ENCODE measurements around the gene COG1.

GRCh38 chr17:73188011-73188410 lies 4.8 kb upstream of the COG1 start:
- TF ChIP-seq CTCF (IDR thresholded peaks at IDR 0.05; ENCODE audit: low read length) (no peak), EZH2 (optimal IDR thresholded peaks at IDR 0.05; ENCODE audit: low read depth, low read length) (no peak), EZH2phosphoT487 (IDR thresholded peaks at IDR 0.05; ENCODE audit: low read length) (no peak)
